GM18499 (cell line): ENCODE data around the gene GRIN2A.

Experiments used
- ATAC-seq: cut with Tn5 transposase; IDR thresholded peaks from one replicate; pipeline ENCODE4 v1.9.1; 2021; ENCODE audit warnings: moderate number of reproducible peaks; ENCODE audit not compliant: insufficient read depth, unreplicated experiment

Gene GRIN2A

DNA sequence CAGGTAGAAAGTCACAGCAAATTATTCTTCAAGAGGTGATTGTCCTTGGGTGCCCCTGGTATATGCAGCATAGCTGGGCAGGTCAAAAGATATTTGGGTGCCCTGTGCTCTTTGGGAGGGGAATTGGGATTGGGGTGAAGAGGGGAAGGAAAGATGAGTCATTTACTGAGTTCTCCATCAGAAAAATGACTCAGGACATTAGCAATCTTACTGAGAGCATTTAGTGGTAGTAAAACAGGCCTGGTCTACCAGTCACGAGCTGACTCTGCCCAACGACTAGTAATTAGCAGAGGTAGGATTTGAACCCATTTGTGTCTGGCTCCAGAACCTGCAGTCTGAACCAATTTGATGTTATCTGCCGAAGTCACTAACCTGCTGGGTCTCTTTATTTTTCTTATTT lies 6.0 kb upstream of the GRIN2A start:
- no peak for ATAC-seq

DNA sequence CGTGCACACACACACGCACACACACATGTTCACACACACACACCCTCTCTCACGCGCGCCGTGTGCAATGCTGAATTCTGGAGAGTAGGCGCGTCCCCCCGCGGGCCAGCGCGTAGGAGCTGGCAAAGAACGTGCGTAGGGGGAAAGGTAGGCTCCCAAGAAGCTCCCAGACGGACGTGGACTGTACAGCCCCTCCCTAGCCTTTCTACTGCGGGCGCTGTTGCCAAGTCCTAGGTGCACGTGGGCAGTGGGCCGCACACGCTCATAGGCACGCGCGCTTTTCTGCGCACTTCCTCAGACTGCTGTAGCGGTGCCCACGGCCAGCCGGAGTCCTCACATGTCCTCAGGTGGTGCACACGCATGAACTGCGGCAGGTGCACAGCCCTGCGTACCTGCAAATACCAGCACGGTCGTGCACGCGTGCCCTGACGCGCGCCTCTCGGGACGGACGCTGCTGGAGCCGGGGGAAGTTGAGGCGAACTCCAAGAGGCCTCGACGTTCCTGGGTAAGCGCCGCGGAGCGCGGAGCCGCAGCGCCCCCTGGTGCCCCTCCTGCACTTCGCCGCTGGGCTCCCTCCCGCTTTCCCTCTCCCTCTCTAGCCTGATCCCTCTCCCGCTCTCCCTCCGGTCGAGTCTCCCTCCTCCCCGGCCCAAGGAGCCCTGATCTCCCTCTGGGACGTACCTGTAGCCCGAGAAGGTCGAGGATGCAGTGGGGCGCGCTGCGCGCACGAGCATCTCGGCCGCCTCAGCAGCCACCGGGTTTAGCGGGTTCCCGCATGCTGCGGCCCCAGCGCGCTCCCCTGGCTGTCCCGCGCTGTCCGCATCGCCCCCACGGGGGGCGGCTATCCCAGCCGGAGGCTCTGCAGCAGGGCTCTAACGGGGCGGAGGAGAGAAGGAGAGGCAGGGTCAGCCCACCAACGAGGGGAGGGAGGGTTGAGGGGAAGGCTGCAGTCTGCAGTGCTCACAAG lies 749 bp downstream of the GRIN2A start:
- ATAC-seq: no peak

DNA sequence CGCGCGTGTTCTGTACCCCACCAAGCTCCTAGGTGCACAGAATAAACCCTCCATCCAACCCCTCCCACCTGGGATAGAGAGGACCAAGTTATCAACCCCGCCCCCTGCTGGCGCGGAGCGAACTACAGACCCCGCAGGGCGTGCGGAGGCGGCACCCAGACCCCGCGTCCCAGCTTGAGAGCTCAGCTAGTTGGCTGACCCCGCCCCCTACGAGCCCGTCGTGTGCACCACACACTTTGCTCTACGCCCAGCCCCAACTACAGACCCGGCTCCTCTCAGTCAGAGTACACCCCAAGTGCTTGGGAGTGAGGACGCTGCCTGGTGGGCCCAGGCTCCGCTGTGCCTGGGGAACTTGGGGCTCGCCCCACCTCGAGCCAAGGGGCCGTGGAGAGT lies 1.5 kb downstream of the GRIN2A start:
- no peak for ATAC-seq

DNA sequence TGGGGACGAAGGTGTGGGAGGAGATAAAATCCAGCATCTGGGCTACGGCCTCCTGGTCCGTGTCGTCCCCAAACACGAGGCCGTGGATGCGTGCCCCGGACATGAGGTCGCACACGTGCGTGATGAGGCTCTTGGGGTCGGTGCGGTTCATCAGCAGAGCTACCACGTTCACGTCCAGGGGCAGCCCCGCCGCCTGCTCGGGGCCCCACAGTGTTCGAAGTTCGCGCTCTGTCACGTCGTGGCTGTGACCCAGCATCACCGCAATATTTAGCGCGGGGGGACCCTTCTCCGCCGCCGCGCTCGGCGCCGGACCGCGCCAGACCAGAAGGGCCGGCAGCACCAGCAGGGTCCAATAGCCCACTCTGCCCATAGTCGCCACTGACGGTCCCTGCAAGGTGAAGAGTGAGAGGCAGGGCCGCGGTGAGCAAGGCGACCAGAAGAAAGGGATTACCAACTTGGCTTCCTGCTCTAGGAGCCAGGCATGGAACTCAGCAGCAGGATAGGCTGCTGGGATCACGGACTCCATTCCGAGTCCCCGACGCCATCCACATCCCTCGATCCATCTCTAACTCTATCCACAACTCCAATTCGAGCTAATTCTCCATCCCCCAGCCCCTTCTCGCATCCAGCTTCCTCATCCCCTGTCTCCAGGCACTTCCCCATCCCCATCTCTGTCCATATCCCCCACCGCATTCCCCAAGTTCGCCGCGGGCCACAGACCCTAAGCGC lies 2.0 kb downstream of the GRIN2A start:
- no peak for ATAC-seq

DNA sequence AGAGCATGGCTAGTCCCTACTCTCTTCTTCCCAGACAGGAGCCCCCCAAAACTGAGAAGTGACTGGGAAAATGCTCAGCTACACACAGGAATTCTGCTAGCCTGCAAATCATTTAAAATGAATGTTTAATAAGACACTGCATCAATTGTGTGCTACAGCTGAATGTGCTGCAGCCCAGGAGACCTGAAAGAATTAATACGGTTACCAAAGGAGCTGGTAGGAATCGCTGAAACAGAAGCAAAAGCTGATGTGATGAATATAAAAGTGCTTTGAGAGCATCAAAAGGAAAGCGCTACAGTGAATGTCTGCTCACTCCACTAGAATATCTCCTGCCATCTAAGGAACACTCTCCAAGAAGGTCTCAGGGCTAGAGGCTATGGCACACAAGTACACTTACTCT lies 3.7 kb downstream of the GRIN2A start:
- ATAC-seq: no peak

DNA sequence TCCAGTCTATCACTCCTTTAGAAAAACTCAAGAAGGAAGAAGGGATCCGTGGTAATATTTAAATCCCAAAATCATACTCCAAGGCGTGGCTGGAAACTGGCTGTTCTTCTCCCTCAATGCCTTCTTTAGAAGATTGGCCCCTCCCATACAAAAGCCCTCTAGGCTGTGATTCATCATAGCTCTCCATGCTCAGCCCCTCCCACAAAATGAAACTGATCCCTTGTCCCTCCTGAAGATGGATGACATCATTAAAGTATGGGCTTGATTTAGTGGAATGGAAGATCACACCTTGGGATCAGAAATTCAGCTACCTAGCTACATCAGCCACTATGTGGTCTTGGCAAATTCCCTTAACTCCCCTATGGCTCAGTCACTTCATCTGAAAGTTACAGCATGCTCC lies 4.1 kb downstream of the GRIN2A start:
- no peak for ATAC-seq

DNA sequence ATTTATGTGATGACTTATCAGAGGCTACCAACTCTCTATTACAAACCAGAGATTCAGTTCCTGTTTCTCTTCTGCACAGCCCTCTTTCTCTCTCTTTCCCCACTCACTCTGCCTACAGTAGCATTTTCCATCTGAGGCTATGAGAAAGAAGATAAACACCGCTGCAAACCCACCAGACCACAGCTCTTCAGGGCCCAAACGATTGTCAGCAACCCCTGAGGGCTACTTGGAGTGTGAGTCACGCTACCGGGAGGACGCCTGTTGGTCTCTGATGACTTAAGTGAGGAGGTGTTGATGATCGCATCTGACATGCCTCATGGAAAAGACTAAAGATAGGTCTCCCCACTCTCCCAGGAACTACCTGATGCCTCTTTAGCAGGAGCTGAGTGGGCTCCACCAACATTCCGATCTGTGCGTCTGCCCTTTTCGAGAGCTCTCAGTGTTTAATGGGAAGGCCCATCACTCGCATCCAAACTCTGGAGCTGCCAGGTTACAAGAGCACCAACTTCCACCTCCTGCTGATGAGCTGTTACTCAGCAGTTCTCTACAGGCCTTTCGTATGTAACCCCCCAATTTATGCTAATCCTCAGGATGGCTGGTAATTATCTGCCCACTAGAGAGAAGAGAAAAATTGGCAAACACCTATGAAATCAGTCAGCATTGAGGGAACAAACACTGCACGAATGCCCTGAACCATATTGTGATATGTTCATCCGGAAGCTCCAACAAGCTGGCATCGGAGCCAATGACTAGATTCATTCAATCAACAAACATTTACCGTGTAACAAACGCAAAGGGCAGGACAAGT lies 9.2 kb downstream of the GRIN2A start:
- ATAC-seq: no peak

DNA sequence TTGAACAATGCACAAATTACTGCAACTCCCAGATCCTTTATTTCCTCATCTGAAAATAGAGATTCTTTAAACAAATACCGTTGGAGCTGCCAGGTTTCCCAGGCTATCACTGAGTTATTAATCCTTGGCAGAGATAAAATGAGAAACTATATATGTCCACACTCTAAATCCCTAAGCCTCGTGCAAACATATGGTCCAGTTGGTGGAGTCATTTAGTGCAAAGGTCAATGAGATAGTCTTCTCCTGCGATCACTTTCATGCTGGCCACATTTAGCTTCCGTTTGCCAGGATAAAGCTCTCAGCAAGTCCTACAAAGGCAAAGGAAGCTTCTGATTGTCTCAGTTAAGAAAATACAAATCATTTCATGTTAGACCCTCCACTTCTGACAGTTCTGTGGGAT lies 11.0 kb downstream of the GRIN2A start:
- no peak for ATAC-seq

DNA sequence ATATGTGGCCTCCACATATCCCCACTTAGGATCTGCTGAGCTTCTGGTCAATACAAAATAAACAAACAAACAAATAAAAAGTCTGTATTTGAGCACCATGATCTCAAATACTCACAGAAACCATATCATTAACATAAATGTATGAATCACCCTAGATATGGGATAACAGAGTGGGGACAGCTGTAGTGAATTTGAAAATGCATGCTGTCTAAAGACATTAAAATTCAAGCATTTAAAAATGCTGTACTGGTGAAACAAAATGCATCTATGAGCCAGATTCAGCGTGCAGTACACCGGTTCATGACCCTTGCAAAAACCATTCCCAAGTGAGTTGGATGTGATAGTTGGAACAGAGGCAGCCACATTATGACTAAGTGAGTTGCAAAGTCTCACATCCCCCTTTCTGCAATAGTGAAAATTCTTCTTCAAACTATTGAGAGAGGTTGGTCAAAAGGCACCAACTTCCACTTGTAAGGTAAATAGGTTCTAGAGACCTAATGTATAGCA lies 12.3 kb downstream of the GRIN2A start:
- ATAC-seq: no peak

DNA sequence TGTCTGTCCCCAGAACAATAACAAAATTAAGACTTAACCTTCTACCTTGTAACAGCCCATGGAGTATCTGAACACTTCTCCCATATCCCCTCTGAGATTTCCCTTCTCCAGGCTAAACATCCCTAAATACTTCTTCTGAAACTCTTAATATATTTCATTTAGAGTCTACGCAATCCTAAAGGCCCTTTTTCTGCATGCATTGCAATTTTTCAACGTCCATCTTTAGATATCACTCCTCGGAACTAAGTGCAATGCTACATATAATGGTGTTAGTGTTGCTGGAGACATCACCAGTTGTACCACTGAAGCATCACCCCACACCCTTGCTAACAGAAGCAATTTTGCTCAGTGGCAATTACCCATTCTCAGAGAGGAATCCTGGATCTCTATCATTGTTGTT lies 13.2 kb downstream of the GRIN2A start:
- no peak for ATAC-seq

DNA sequence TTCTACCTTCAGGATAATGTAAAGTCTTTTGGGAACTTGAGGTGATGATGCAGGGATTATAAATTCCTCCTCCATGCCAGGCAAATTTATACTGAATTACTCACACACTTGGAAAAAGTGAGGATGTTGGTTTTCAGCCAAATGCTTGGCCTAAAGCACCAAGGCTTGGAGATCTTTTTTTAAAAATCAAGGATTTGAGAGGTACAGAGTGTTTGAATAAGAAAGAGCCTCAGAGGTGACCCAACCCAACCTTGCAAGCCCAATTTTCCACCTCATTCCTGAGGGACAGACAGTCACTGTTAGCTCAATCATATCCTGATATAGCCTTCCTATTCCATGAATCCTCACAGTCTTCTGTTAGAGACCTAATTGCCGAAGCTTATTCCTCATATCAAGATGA lies 14.0 kb downstream of the GRIN2A start:
- no peak for ATAC-seq

DNA sequence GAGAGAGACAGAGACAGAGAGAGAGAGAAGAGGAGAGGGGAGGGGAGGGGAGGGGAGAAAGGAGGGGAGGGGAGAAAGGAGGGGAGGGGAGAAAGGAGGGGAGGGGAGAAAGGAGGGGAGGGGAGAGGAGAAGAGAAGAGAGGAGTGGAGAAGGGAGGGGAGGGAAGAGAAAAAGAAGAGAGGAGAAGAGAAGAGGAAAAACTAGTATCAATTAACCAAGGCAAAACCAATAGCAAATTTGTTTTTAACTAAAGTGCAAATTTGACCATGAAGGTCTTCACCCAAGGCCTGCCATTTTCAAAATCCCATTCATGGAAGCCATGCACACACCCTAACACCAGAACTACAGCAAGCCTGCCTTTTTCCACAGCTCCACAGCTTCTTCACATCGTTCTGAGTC lies 16.6 kb downstream of the GRIN2A start:
- no peak for ATAC-seq

DNA sequence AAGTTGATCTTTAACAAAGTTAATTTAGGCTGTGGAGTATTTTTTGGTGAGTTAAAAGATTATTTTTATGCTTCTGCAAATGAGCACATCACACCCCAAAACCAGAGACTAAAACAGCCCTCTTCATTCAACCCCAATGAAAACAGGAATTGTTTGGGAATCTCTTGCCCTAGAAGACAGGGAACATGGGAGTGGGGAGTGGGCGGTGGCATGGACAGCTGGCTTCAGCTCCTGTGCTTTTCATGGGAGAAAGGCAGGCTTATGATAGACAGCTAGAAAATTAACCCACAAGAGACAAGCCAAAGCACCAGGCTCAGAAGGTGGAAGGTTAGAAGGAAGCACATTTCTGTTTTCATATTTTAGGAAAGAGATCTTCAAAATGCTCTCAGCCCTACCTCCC lies 19.2 kb downstream of the GRIN2A start:
- ATAC-seq: no peak

DNA sequence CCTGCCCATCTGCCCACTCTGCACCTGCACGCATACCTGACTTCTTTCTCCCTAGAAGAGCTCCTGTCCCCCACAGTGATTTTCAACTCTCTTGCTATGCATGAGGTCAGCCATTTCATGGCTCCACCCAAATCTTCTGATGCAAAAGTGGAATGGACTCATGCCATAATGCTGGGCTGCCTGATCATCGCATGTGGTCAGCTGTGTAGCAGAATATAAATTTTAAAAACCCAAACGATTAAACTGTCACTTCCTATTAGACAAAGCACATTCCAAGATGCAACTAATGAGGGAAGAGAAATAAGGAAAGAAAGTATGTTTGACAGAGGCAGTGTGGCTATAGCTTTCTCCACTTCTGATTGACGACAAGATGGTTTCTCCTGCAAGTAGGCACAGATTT lies 26.1 kb downstream of the GRIN2A start:
- no peak for ATAC-seq

DNA sequence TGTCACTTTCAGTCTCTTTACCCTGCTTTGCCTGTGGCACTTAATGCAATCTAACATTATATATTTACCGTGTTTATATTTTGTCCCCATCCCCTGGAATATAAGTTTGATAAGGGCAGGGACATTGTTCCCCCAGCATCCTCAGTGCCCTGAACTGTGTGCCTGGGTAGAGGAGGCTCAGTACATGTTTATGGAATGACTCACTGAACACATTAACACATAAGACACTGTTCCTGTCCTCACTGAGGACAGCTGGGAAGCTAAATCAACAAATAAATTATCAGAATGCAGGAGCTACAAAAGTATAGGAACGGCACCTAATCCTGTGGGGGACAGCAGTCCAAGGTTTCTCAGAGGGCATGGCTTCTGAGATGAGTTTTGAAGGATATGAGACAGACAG lies 27.8 kb downstream of the GRIN2A start:
- no peak for ATAC-seq

DNA sequence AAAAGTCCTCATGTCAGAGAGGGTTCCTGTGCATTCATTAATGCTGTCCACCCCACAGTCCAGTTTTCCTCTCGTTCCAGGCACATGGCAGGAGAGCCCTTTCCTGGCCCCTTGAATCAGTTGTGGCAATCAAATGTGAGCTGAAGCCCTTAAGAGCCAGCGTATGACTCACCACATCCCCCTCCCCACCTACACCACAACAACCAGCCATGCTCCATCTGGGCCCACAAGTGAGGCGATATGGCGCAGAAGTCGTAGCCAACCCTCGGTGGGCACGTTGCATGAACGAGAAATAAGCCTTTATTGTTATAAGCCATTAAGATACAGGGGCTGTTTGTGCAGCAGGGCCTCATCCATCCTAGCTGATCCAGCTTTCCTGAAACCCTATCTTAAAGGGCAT lies 28.2 kb downstream of the GRIN2A start:
- ATAC-seq: no peak

DNA sequence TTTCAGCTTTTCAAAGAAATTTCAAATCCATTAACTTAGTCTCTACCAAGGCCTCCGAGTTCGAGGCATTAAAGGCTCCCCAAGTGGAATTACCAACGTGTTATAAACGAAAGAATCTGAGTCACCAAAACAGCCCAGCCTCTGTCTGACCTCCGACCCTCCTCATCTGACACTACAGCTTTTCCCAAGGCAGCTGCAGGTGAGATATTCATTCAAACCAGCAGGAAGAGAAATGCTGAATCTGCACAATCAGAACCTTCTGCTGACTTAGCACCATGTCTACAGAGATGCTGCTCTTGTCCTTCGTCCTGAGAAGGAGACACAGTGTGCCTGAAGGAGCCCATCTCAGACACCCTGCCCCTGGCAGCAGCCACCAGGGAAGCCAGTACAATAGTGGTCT lies 30.5 kb downstream of the GRIN2A start:
- no peak for ATAC-seq

DNA sequence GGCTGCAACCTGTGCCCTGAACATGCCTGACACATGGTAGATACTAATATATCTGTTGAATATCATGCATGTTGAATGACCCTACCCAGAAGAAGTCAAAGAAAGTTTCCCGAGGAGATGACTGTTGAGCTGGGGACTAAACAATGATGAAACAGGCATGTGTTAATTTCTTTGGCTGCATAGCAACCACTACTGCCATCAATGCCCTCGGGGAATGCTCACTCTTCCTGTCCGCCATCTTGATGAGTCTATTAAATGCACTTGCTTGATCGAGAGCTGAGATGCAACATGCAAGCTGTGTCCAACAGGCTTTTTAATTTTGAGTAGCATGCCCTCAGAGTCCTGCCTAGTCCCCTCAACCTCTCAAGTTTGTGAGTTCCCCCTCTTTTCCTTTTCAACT lies 31.3 kb downstream of the GRIN2A start:
- ATAC-seq: no peak

DNA sequence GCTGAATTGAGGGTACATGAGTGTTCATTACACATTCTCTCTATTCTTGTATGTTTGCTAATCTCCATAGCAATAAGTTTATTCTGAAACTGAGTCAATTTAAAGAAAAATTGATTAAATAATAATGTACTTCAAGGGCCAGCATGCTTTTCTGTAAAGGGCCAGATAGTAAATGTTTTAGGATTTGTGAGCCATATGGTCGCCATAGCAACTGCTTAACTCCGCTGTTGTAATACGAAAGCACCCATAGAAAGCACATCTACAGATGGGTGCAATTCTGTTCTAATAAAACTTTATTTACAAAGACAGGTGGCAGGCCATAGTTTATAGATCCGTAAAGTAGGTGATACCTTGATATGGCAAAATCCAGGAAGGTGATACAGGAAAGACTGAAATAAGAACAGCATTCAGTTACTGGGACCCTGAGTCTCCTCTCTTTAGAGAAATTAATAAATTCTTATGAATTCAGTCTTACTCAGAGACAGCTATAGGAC lies 36.6 kb downstream of the GRIN2A start:
- no peak for ATAC-seq

DNA sequence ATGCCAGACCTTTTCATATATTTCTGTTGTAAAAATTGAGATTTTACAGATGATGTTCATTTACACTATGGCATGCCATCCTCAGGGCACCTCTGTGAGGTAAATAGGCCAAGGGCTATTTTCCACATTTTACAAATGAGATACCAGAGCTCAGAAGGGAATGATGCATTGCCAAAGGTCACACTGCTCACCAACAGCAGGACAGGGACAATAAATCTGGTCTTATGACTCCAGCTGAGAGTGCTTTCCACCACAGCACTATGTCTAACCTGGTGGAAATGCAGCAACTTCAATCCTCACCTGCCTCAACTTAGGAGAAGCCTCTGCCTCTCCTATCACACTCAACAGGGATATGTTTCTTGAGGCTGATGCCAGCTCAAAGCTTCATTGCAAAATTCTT lies 40.6 kb downstream of the GRIN2A start:
- ATAC-seq: no peak

DNA sequence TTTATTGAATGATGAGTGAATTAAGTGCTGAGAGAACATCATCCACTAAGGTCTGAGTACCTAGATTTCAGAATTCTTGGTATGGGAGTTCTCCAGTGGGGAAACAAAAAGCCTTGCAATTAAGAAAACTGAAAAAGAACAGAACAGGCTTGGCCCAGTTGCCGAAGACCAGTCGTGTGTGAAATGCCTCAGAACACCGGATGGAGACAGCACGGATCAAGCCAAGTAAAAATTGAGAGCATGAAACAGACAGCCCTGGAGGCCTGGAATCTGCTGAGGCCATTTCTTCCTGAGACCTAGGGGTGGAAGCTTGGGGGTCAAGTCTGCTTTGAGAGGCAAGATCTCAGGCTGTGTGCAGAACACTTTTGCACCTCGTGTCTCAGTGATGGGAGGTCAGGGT lies 43.3 kb downstream of the GRIN2A start:
- ATAC-seq: no peak
